ENCODE results near the gene RPLP2.

RPLP2 gene

GRCh38 chr11:829176-829846, 19.5 kb downstream of the RPLP2 start:
- H3K27ac ChIP-seq, result peak overlapping the region; percentile 98

GRCh38 chr11:829847-830294, 20.1 kb downstream of the RPLP2 start:
- TF ChIP-seq ZFX (IDR thresholded peaks at IDR 0.05) (no peak), CTCF (conservative IDR thresholded peaks at IDR 0.05) (no peak)
- H3K27ac ChIP-seq, result no peak overlapping the region; the same call in 1 of the 2 replicates

More at GRCh38 chr11:829176-829846, 19.5 kb downstream of the RPLP2 start:
- TF ChIP-seq CTCF (conservative IDR thresholded peaks at IDR 0.05), result no peak
- TF ChIP-seq ZFX (IDR thresholded peaks at IDR 0.05), result no peak

- H3K27ac ChIP-seq, result no peak overlapping the region
- TF ChIP-seq ZFX (IDR thresholded peaks at IDR 0.05), result no peak
- no peak for TF ChIP-seq CTCF (conservative IDR thresholded peaks at IDR 0.05)
These were observed 20.7 kb downstream of the RPLP2 start for GRCh38 chr11:830295-831117.

GRCh38 chr11:831118-831864, 21.5 kb downstream of the RPLP2 start:
- peak overlapping the region; percentile 97 for H3K27ac ChIP-seq
- TF ChIP-seq ZFX (IDR thresholded peaks at IDR 0.05), result no peak
- TF ChIP-seq CTCF (conservative IDR thresholded peaks at IDR 0.05), result no peak

- peak overlapping the region; percentile 97 for H3K27ac ChIP-seq
These were observed 22.3 kb downstream of the RPLP2 start for GRCh38 chr11:831961-832528.

GRCh38 chr11:832529-833113, 22.9 kb downstream of the RPLP2 start, which contains the start of gene CD151:
Gene CD151 (plus strand): TSS chr11:832952. CDS start chr11:836070, 3,118 bp downstream.
- H3K27ac ChIP-seq, result peak within 1 kb of the TSS; percentile 97
- TF ChIP-seq CTCF (conservative IDR thresholded peaks at IDR 0.05) (no peak), ZFX (IDR thresholded peaks at IDR 0.05) (peak; percentile 41; the same call in 1 of the 2 replicates)

More at GRCh38 chr11:831961-832528, 22.3 kb downstream of the RPLP2 start:
- no peak for TF ChIP-seq ZFX (IDR thresholded peaks at IDR 0.05)
- no peak for TF ChIP-seq CTCF (conservative IDR thresholded peaks at IDR 0.05)

Measured in C4-2B (cell line).